RWPE2 (cell line): ENCODE measurements around the gene CCDC107.

Source experiments
- ATAC-seq: fragments of 200-7000 bp; cut with Tn5 transposase; 3 replicates; pipeline ENCODE4 v1.9.1; 2021; ENCODE audit warnings: low read depth
- DNase-seq: peaks from one replicate; pipeline ENCODE4 v3.0.0-alpha.2; 2020; ENCODE audit warnings: low spot score
- H3K27ac ChIP-seq: fragments of 450-650 bp; 2 replicates; pipeline ENCODE4 v1.5.1; 2017; ENCODE audit warnings: mild to moderate bottlenecking; ENCODE audit not compliant: poor library complexity, severe bottlenecking
- H3K27me3 ChIP-seq: fragments of 250-450 bp; sonication (Bioruptor Pico); 2 replicates; pipeline ENCODE4 v1.5.1; 2021; ENCODE audit warnings: mild to moderate bottlenecking, moderate library complexity; ENCODE audit not compliant: insufficient read depth, poor library complexity, severe bottlenecking
- H3K36me3 ChIP-seq: fragments of 250-450 bp; sonication (Bioruptor Pico); 2 replicates; pipeline ENCODE4 v1.5.1; 2020; ENCODE audit warnings: low read depth, mild to moderate bottlenecking, moderate library complexity
- H3K4me1 ChIP-seq: fragments of 250-450 bp; sonication (Bioruptor Pico); 2 replicates; pipeline ENCODE4 v1.5.1; 2021; ENCODE audit warnings: mild to moderate bottlenecking, moderate library complexity; ENCODE audit not compliant: insufficient read depth, poor library complexity, severe bottlenecking
- H3K4me3 ChIP-seq: fragments of 250-450 bp; sonication (Bioruptor Pico); 2 replicates; pipeline ENCODE4 v1.5.1; 2021; ENCODE audit warnings: mild to moderate bottlenecking, moderate library complexity; ENCODE audit not compliant: severe bottlenecking
- H3K9me3 ChIP-seq: fragments of 250-450 bp; sonication (Bioruptor Pico); 2 replicates; pipeline ENCODE4 v1.5.1; 2021; ENCODE audit warnings: mild to moderate bottlenecking, moderate library complexity; ENCODE audit not compliant: severe bottlenecking
- CTCF ChIP-seq: fragments of 450-650 bp; IDR thresholded peaks from one replicate; pipeline ENCODE4 v1.5.1; 2017; ENCODE audit warnings: mild to moderate bottlenecking, moderate library complexity; ENCODE audit not compliant: poor library complexity, severe bottlenecking

The CCDC107 gene

GRCh38 chr9:35656348-35656747, 1.7 kb upstream of the CCDC107 start:
- no peak overlapping the region for H3K27ac ChIP-seq
- H3K4me1 ChIP-seq, result peaks cover 21% of the 10 kb centered on the region
- TF ChIP-seq CTCF, result no peak
- no peak for ATAC-seq
- H3K4me3 ChIP-seq, result no peak overlapping the region
- no peaks in the 10 kb centered on the region for H3K27me3 ChIP-seq
- no peaks in the 10 kb centered on the region for H3K9me3 ChIP-seq
- no peak for DNase-seq
- peaks cover 21% of the 10 kb centered on the region for H3K36me3 ChIP-seq

GRCh38 chr9:35656831-35657545, 1.1 kb upstream of the CCDC107 start:
- no peak for TF ChIP-seq CTCF
- Histone ChIP-seq H3K9me3 (no peaks in the 10 kb centered on the region), H3K4me3 (peak overlapping the region; percentile 72), H3K4me1 (peaks cover 20% of the 10 kb centered on the region), H3K27ac (peak overlapping the region; percentile 76), H3K27me3 (no peaks in the 10 kb centered on the region), H3K36me3 (peaks cover 28% of the 10 kb centered on the region)
- ATAC-seq (no peak), DNase-seq (no peak)

- Histone ChIP-seq H3K27ac (peak within 1 kb of the TSS; percentile 76), H3K4me1 (peaks cover 13% of the 10 kb centered on the region), H3K4me3 (peak within 1 kb of the TSS; percentile 72), H3K9me3 (no peaks in the 10 kb centered on the region), H3K36me3 (peaks cover 32% of the 10 kb centered on the region), H3K27me3 (no peaks in the 10 kb centered on the region)
- no peak for TF ChIP-seq CTCF
- ATAC-seq (peak; percentile 89), DNase-seq (peak; percentile 98)
Measured at GRCh38 chr9:35657546-35658136, 451 bp upstream of the CCDC107 start, which contains the start of gene RMRP. RMRP (minus strand) TSS chr9:35658019.

GRCh38 chr9:35658968-35659220, 802 bp downstream of the CCDC107 start:
- DNase-seq (no peak), ATAC-seq (peak; percentile 3; the same call in 1 of the 3 replicates)
- Histone ChIP-seq H3K4me3 (peak overlapping the region; percentile 72), H3K36me3 (peaks cover 34% of the 10 kb centered on the region), H3K27me3 (no peaks in the 10 kb centered on the region), H3K4me1 (peaks cover 8% of the 10 kb centered on the region), H3K27ac (peak overlapping the region; percentile 76), H3K9me3 (no peaks in the 10 kb centered on the region)
- no peak for TF ChIP-seq CTCF

- Histone ChIP-seq H3K27me3 (no peaks in the 10 kb centered on the region), H3K4me1 (peaks cover 13% of the 10 kb centered on the region), H3K4me3 (peak overlapping the region; percentile 72), H3K36me3 (peaks cover 34% of the 10 kb centered on the region), H3K27ac (peak overlapping the region; percentile 76), H3K9me3 (no peaks in the 10 kb centered on the region)
- ATAC-seq (peak; percentile 13; the same call in 1 of the 3 replicates), DNase-seq (no peak)
- TF ChIP-seq CTCF, result no peak
Measured at GRCh38 chr9:35659340-35659739, 1.2 kb downstream of the CCDC107 start.
